B cell (primary cell): Measurements from ENCODE around the gene CMTM7. TPM values are rescaled to one million over a fixed set of nuclear protein-coding genes. Genes with fewer than 3 reads are reported as not detected.
A peak's percentile ranks its signal among the peaks of the same experiment; 100 is the strongest.

Experiments
- ATAC-seq: fragments of 200-7000 bp; cut with Tn5 transposase; one replicate; pipeline ENCODE4 v1.10.0; 2021; ENCODE audit warnings: low read depth, mild to moderate bottlenecking, moderate number of reproducible peaks, moderate library complexity
- CTCF ChIA-PET: fragments of 350-600 bp; sonication (Branson Sonifier 250); formaldehyde crosslinking; loops from one replicate; lab custom pipeline; 2021; ENCODE audit warnings: antibody characterized with exemption, inconsistent platforms; lab: Charles Lee
- POLR2A ChIA-PET: fragments of 350-600 bp; sonication (Branson Sonifier 250); formaldehyde crosslinking; loops from one replicate; lab custom pipeline; 2021; ENCODE audit warnings: antibody characterized with exemption; lab: Charles Lee
- DNase-seq: peaks from one replicate; pipeline ENCODE4 v3.0.0; 2013
- H2AFZ ChIP-seq: 2 replicates; pipeline ENCODE4 v1.6.1; 2012; ENCODE audit warnings: mild to moderate bottlenecking, low read depth, low read length; ENCODE audit not compliant: insufficient read depth, poor library complexity, severe bottlenecking
- H3K27ac ChIP-seq, 2 donors: 1 replicate in 1 of 2; 2 replicates in 1 of 2; pipeline ENCODE4 v1.5.1; 2012 to 2013; ENCODE audit warnings: low read length in 2 of 2, mild to moderate bottlenecking in 2 of 2, moderate library complexity in 1 of 2
- H3K27me3 ChIP-seq, 4 experiments: fragments of 200-600 bp in 1 of 4; sonication (generic) in 1 of 4; replicated peaks in 1 of 4; 1 replicate in 2 of 4; 2 replicates in 2 of 4; pipeline versions ENCODE4 v1.6.1 to v1.7.0; 2013 to 2016; ENCODE audit warnings: low read length in 3 of 4, mild to moderate bottlenecking in 2 of 4, mixed read lengths in 1 of 4, moderate library complexity in 1 of 4; ENCODE audit not compliant: insufficient read depth in 4 of 4, control insufficient read depth in 3 of 4; ENCODE audit errors: control extremely low read depth in 1 of 4
- H3K36me3 ChIP-seq, 2 experiments: replicated peaks in 1 of 2; 1 replicate in 1 of 2; 2 replicates in 1 of 2; pipeline versions ENCODE4 v1.6.1 to v1.7.1; 2013; ENCODE audit warnings: low read length in 1 of 2; ENCODE audit not compliant: insufficient read depth in 2 of 2, control insufficient read depth in 1 of 2; ENCODE audit errors: control extremely low read depth in 1 of 2, extremely low read depth in 1 of 2
- H3K4me1 ChIP-seq, 2 donors: fragments of 200-600 bp in 1 of 2; sonication (generic) in 1 of 2; 1 replicate in 1 of 2; 2 replicates in 1 of 2; pipeline versions ENCODE4 v1.5.1 to v1.6.1; 2013 to 2017; ENCODE audit warnings: low read length in 2 of 2; ENCODE audit not compliant: control insufficient read depth in 2 of 2, insufficient read depth in 2 of 2
- H3K4me2 ChIP-seq: replicated peaks from 2 replicates; pipeline ENCODE3; 2012; ENCODE audit warnings: mild to moderate bottlenecking, low read depth, low read length; ENCODE audit not compliant: poor library complexity, severe bottlenecking
- H3K4me3 ChIP-seq, 5 experiments: fragments of 200-600 bp in 1 of 5; sonication (generic) in 1 of 5; 1 replicate in 3 of 5; 2 replicates in 2 of 5; pipeline versions ENCODE4 v1.5.1 to v1.7.0; 2011 to 2016; ENCODE audit warnings: low read length in 4 of 5, mild to moderate bottlenecking in 4 of 5, low read depth in 2 of 5, control low read depth in 1 of 5, moderate library complexity in 1 of 5; ENCODE audit not compliant: insufficient read depth in 1 of 5; ENCODE audit errors: control extremely low read depth in 1 of 5, extremely low read depth in 1 of 5
- H3K79me2 ChIP-seq: fragments of 200-600 bp; sonication (generic); one replicate; pipeline ENCODE4 v1.6.0; 2016; ENCODE audit warnings: low read length; ENCODE audit not compliant: control insufficient read depth, insufficient read depth
- H3K9ac ChIP-seq: fragments of 200-600 bp; sonication (generic); 2 replicates; pipeline ENCODE4 v1.6.1; 2017; ENCODE audit warnings: mild to moderate bottlenecking, low read length, moderate library complexity
- H3K9me3 ChIP-seq, 3 donors: one replicate each; pipeline versions ENCODE4 v1.6.1 to v1.7.1; 2013; ENCODE audit warnings: low read length in 2 of 3; ENCODE audit not compliant: control insufficient read depth in 2 of 3, insufficient read depth in 1 of 3; ENCODE audit errors: control extremely low read depth in 1 of 3
- H4K20me1 ChIP-seq: 2 replicates; pipeline ENCODE4 v1.6.0; 2012; ENCODE audit warnings: mild to moderate bottlenecking, low read length; ENCODE audit not compliant: insufficient read depth, control insufficient read depth, poor library complexity, severe bottlenecking
- H3K27ac Mint-ChIP-seq: one replicate; pipeline ENCODE4 v1.8.0; 2021; ENCODE audit warnings: mixed read lengths
- H3K27me3 Mint-ChIP-seq: one replicate; pipeline ENCODE4 v1.8.0; 2021; ENCODE audit warnings: mixed read lengths
- H3K4me1 Mint-ChIP-seq: one replicate; pipeline ENCODE4 v1.8.0; 2021; ENCODE audit warnings: mixed read lengths
- H3K4me3 Mint-ChIP-seq: one replicate; pipeline ENCODE4 v1.8.0; 2021; ENCODE audit warnings: mixed read lengths
- H3K9me3 Mint-ChIP-seq: one replicate; pipeline ENCODE4 v1.8.0; 2022; ENCODE audit warnings: mixed read lengths; ENCODE audit not compliant: insufficient read depth
- EZH2 ChIP-seq: IDR thresholded peaks from 2 replicates; pipeline ENCODE4 v1.6.1; 2012; ENCODE audit warnings: borderline replicate concordance, low read depth, mild to moderate bottlenecking, moderate library complexity, low read length; ENCODE audit not compliant: insufficient read depth, poor library complexity, severe bottlenecking
- WGBS: methylation state at CpG from one replicate; pipeline ENCODE4 v1.1.5; 2013; ENCODE audit warnings: missing lambda C conversion rate; ENCODE audit not compliant: insufficient coverage; 5-methylcytosine and 5-hydroxymethylcytosine counted together
- intact Hi-C: fragments of 100-400 bp; cut with micrococcal nuclease; formaldehyde crosslinking; loops from one replicate; pipeline ENCODE4 v1.10.0; 2022
- polyA plus RNA-seq: library from polyadenylated mRNA; depleted of rRNA; stranded (reverse); fragments of >200 nt; gene quantifications from 2 replicates; pipeline ENCODE4 v1.2.3, GENCODE V29; 2012
- total RNA-seq, 2 donors: library from RNA; stranded (reverse); fragments of 120-200 nt in 1 of 2; gene quantifications; 1 replicate in 1 of 2; 2 replicates in 1 of 2; pipeline versions ENCODE4 v1.2.3 to v1.2.4, GENCODE V29; 2013 to 2022
- TF ChIP-seq, protein P1 (sequence below): fragments of 200-600 bp; IDR thresholded peaks from one replicate; pipeline ENCODE4 v1.8.0; 2022; ENCODE audit warnings: antibody characterized with exemption, mild to moderate bottlenecking

CMTM7 gene
- total and polyA plus RNA-seq, 2 donors (not counting 1 experiment from before 2014, with no cell fraction given) = 71.5 to 76.1 TPM

DNA sequence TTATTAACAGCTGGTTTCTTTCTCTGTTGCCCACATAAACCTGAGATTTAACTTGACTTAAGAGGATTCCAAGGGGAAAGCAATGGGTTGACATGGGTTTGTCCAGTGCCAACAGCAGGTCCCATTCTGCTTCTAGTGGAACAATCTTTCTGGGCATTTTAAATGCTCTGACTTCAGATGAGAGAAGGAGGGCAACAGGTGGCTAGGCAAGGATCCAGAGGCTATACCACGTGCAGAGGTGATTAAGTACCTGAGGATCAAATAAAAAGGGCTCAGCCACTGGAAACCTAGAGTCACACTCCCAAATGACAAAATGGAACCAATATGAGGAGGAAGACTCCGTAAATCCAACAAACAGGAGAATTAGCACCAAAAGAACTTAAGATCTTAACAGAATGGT is 82.5 kb downstream of the CMTM7 start:
- Histone ChIP-seq H3K4me1 (peaks cover 31 to 37% of the 10 kb centered on the region in 2 donors), H2AFZ (no peak overlapping the region), H4K20me1 (peaks cover 23% of the 10 kb centered on the region), H3K9me3 (peaks cover 0 to 4% (median 0%) of the 10 kb centered on the region in 3 donors), H3K9ac (no peak overlapping the region), H3K4me3 (no peak overlapping the region), H3K4me2 (no peak overlapping the region), H3K27ac (no peak overlapping the region), H3K36me3 (peaks cover 11 to 13% of the 10 kb centered on the region in 2 experiments), H3K79me2 (peaks cover 70% of the 10 kb centered on the region), H3K27me3 (no peaks in the 10 kb centered on the region)
- intact Hi-C loops = no loop called here
- Mint-ChIP-seq H3K4me3 (no peak overlapping the region), H3K27ac (no peak overlapping the region), H3K27me3 (no peaks in the 10 kb centered on the region), H3K4me1 (peaks cover 48% of the 10 kb centered on the region), H3K9me3 (no peaks in the 10 kb centered on the region)
- WGBS = no CpG with 5 or more reads among the region's 2 CpGs
- ChIA-PET CTCF (interaction anchor here (0.6 to 1.2 kb wide), 4 partner anchors 75 to 179 kb away, joined by 3 to 4 read pairs (median 3); no protein-coding TSS in a partner anchor), POLR2A (no interaction called here)
- DNase-seq = no peak
- ATAC-seq = no peak
- TF ChIP-seq EZH2 = no peak
- TF ChIP-seq, protein P1, sequence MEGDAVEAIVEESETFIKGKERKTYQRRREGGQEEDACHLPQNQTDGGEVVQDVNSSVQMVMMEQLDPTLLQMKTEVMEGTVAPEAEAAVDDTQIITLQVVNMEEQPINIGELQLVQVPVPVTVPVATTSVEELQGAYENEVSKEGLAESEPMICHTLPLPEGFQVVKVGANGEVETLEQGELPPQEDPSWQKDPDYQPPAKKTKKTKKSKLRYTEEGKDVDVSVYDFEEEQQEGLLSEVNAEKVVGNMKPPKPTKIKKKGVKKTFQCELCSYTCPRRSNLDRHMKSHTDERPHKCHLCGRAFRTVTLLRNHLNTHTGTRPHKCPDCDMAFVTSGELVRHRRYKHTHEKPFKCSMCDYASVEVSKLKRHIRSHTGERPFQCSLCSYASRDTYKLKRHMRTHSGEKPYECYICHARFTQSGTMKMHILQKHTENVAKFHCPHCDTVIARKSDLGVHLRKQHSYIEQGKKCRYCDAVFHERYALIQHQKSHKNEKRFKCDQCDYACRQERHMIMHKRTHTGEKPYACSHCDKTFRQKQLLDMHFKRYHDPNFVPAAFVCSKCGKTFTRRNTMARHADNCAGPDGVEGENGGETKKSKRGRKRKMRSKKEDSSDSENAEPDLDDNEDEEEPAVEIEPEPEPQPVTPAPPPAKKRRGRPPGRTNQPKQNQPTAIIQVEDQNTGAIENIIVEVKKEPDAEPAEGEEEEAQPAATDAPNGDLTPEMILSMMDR = no peak

DNA sequence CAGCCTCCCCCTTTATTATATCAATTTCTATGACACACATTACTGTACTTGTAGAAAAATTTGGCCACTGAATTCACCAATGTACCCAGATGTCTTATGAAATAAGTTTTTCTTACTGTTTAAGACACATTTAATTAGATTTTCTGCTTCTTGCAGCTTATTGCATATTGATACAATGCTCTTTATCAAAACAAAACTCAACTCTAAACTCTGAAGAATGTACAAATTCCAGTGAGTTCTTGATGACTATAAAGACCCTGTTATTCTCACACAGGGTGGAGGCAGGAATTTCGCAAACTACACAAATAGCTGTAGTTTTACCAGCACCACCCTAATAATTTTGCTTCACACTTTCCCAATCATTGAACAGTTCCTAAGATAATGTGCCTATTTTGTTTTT is 89.0 kb downstream of the CMTM7 start:
- intact Hi-C loops = no loop called here
- TF ChIP-seq, protein P1 = no peak
- TF ChIP-seq EZH2 = no peak
- Mint-ChIP-seq H3K4me1 (peaks cover 45% of the 10 kb centered on the region), H3K4me3 (no peak overlapping the region), H3K27ac (no peak overlapping the region), H3K27me3 (no peaks in the 10 kb centered on the region), H3K9me3 (no peaks in the 10 kb centered on the region)
- ATAC-seq (no peak), DNase-seq (no peak)
- ChIA-PET CTCF (interaction anchor here (1.2 to 6.7 kb wide), 2 partner anchors 11 to 20 kb away, joined by 4 to 62 read pairs; no protein-coding TSS in a partner anchor), POLR2A (no interaction called here)
- Histone ChIP-seq H3K4me3 (no peak overlapping the region), H3K4me1 (peaks cover 28 to 32% of the 10 kb centered on the region in 2 donors), H3K9ac (no peak overlapping the region), H4K20me1 (peaks cover 4% of the 10 kb centered on the region), H3K27me3 (no peaks in the 10 kb centered on the region), H2AFZ (no peak overlapping the region), H3K9me3 (peaks cover 0 to 4% (median 0%) of the 10 kb centered on the region in 3 donors), H3K36me3 (peaks cover 12 to 24% of the 10 kb centered on the region in 2 experiments), H3K4me2 (no peak overlapping the region), H3K27ac (peak overlapping the region in 1 of 2 donors; percentile 29), H3K79me2 (peaks cover 57% of the 10 kb centered on the region)
- WGBS = no CpG with 5 or more reads among the region's 1 CpG
